Panc1 (cell line): ENCODE results near the gene C9orf72. TPM values are rescaled to one million over a fixed set of nuclear protein-coding genes. Genes with fewer than 3 reads are reported as not detected.
A peak's percentile ranks its signal among the peaks of the same experiment; 100 is the strongest.

Source experiments
- ATAC-seq: fragments of 200-7000 bp; cut with Tn5 transposase; 2 replicates; pipeline ENCODE4 v1.9.1; 2020; ENCODE audit warnings: mild to moderate bottlenecking, moderate library complexity
- BruUV-seq: library from RNA; stranded (reverse); fragments of 400-500 nt; replicated peaks from 2 replicates; lab custom pipeline; 2021; lab: Mats Ljungman, UMichigan
- CTCF ChIA-PET: fragments of 300-600 bp; sonication (Branson Sonifier 250); formaldehyde crosslinking; loops from one replicate; lab custom pipeline; 2022; ENCODE audit warnings: antibody characterized with exemption; lab: Charles Lee
- POLR2A ChIA-PET: fragments of 300-600 bp; sonication (Branson Sonifier 250); formaldehyde crosslinking; loops from one replicate; lab custom pipeline; 2022; ENCODE audit warnings: antibody characterized with exemption; lab: Charles Lee
- DNase-seq: peaks from one replicate; pipeline ENCODE4 v3.0.0-alpha.2; 2010; ENCODE audit warnings: low read depth, low spot score
- H3K27ac ChIP-seq: 2 replicates; pipeline ENCODE4 v1.5.1; 2011; ENCODE audit warnings: mild to moderate bottlenecking, low read length, inconsistent platforms
- H3K27me3 ChIP-seq: fragments of 200-500 bp; sonication (Bioruptor generic); 2 replicates; pipeline ENCODE4 v1.6.0; 2014; ENCODE audit warnings: low read length, inconsistent platforms; ENCODE audit not compliant: control insufficient read depth, insufficient read depth
- H3K36me3 ChIP-seq: fragments of 200-500 bp; sonication (Bioruptor generic); 2 replicates; pipeline ENCODE4 v1.5.1; 2014; ENCODE audit warnings: inconsistent platforms, mild to moderate bottlenecking, low read length, moderate library complexity; ENCODE audit not compliant: control insufficient read depth, insufficient read depth
- H3K4me1 ChIP-seq: 2 replicates; pipeline ENCODE4 v1.5.1; 2011; ENCODE audit warnings: inconsistent platforms, mild to moderate bottlenecking, low read length, moderate library complexity; ENCODE audit not compliant: control insufficient read depth, insufficient read depth
- H3K4me3 ChIP-seq, 2 experiments: 2 replicates each; pipeline ENCODE4 v1.5.1; 2011 to 2012; ENCODE audit warnings: low read depth in 2 of 2, low read length in 2 of 2, mild to moderate bottlenecking in 2 of 2, inconsistent platforms in 1 of 2, moderate library complexity in 1 of 2
- H3K9me3 ChIP-seq: fragments of 200-500 bp; sonication (Bioruptor generic); 2 replicates; pipeline ENCODE4 v1.5.1; 2014; ENCODE audit warnings: low read depth, mild to moderate bottlenecking, inconsistent platforms, low read length, moderate library complexity; ENCODE audit not compliant: control insufficient read depth, insufficient read depth
- POLR2AphosphoS5 ChIP-seq: IDR thresholded peaks from 2 replicates; pipeline ENCODE4 v1.6.1; 2012; ENCODE audit warnings: mild to moderate bottlenecking, low read depth, low read length, moderate library complexity
- SIN3A ChIP-seq: IDR thresholded peaks from 2 replicates; pipeline ENCODE4 v1.6.1; 2012; ENCODE audit warnings: low read depth, mild to moderate bottlenecking, low read length, moderate library complexity, borderline replicate concordance; ENCODE audit not compliant: insufficient read depth
- TCF7L2 ChIP-seq: IDR thresholded peaks from 2 replicates; pipeline ENCODE4 v1.6.1; 2011; ENCODE audit warnings: mild to moderate bottlenecking, low read depth, low read length, inconsistent platforms
- in situ Hi-C: cut with HindIII; loops from 2 replicates; pipeline ENCODE4 v1.10.0; 2016; ENCODE audit warnings: low sequenced_read_pairs, low pct_unique_long_range_greater_than_20kb
- intact Hi-C: fragments of 100-400 bp; cut with micrococcal nuclease; formaldehyde crosslinking; loops from one replicate; pipeline ENCODE4 v1.10.0; 2022; ENCODE audit not compliant: unreplicated experiment
- total RNA-seq: library from RNA; stranded (reverse); gene quantifications from one replicate; pipeline ENCODE4 v1.2.1, GENCODE V29; 2021; ENCODE audit not compliant: unreplicated experiment
- TF ChIP-seq, protein P1 (sequence below): fragments of 450-650 bp; IDR thresholded peaks from 2 replicates; pipeline ENCODE4 v1.5.1; 2017; ENCODE audit warnings: mild to moderate bottlenecking
- TF ChIP-seq, protein P2 (sequence below), 2 experiments: IDR thresholded peaks; 2 replicates each; pipeline ENCODE4 v1.6.1; 2011 to 2012; ENCODE audit warnings: low read depth in 2 of 2, control low read depth in 1 of 2, low read length in 1 of 2, mild to moderate bottlenecking in 1 of 2, moderate library complexity in 1 of 2; ENCODE audit not compliant: insufficient read depth in 1 of 2

Gene C9orf72
- total RNA-seq, 1 experiment from 2014 or later = 3.6 TPM

- CTCF ChIA-PET = no interaction called here
- TF ChIP-seq POLR2AphosphoS5 = no peak
- Histone ChIP-seq H3K4me1 (no peaks in the 10 kb centered on the region), H3K9me3 (no peaks in the 10 kb centered on the region), H3K36me3 (no peaks in the 10 kb centered on the region; the same call in 1 of the 2 replicates), H3K27ac (no peak overlapping the region), H3K4me3 (no peak overlapping the region), H3K27me3 (no peaks in the 10 kb centered on the region)
- intact Hi-C loops = no loop called here
- BruUV-seq = no TSS peak
- in situ Hi-C loops = no loop called here
- POLR2A ChIA-PET = no interaction called here
- DNase-seq (no peak), ATAC-seq (no peak)
Measured at GRCh38 chr9:27554712-27555111, 18.6 kb downstream of the C9orf72 start.

GRCh38 chr9:27549196-27549755 is 24.0 kb downstream of the C9orf72 start:
- Histone ChIP-seq H3K4me1 (no peaks in the 10 kb centered on the region), H3K27me3 (no peaks in the 10 kb centered on the region), H3K27ac (no peak overlapping the region), H3K4me3 (no peak overlapping the region), H3K36me3 (no peaks in the 10 kb centered on the region), H3K9me3 (no peaks in the 10 kb centered on the region)
- POLR2A ChIA-PET = no interaction called here
- no peak for ATAC-seq
- no TSS peak for BruUV-seq
- intact Hi-C loops (no loop called here), in situ Hi-C loops (no loop called here)
- TF ChIP-seq POLR2AphosphoS5 = no peak
- TF ChIP-seq, protein P1, sequence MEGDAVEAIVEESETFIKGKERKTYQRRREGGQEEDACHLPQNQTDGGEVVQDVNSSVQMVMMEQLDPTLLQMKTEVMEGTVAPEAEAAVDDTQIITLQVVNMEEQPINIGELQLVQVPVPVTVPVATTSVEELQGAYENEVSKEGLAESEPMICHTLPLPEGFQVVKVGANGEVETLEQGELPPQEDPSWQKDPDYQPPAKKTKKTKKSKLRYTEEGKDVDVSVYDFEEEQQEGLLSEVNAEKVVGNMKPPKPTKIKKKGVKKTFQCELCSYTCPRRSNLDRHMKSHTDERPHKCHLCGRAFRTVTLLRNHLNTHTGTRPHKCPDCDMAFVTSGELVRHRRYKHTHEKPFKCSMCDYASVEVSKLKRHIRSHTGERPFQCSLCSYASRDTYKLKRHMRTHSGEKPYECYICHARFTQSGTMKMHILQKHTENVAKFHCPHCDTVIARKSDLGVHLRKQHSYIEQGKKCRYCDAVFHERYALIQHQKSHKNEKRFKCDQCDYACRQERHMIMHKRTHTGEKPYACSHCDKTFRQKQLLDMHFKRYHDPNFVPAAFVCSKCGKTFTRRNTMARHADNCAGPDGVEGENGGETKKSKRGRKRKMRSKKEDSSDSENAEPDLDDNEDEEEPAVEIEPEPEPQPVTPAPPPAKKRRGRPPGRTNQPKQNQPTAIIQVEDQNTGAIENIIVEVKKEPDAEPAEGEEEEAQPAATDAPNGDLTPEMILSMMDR = no peak
- TF ChIP-seq, protein P2, sequence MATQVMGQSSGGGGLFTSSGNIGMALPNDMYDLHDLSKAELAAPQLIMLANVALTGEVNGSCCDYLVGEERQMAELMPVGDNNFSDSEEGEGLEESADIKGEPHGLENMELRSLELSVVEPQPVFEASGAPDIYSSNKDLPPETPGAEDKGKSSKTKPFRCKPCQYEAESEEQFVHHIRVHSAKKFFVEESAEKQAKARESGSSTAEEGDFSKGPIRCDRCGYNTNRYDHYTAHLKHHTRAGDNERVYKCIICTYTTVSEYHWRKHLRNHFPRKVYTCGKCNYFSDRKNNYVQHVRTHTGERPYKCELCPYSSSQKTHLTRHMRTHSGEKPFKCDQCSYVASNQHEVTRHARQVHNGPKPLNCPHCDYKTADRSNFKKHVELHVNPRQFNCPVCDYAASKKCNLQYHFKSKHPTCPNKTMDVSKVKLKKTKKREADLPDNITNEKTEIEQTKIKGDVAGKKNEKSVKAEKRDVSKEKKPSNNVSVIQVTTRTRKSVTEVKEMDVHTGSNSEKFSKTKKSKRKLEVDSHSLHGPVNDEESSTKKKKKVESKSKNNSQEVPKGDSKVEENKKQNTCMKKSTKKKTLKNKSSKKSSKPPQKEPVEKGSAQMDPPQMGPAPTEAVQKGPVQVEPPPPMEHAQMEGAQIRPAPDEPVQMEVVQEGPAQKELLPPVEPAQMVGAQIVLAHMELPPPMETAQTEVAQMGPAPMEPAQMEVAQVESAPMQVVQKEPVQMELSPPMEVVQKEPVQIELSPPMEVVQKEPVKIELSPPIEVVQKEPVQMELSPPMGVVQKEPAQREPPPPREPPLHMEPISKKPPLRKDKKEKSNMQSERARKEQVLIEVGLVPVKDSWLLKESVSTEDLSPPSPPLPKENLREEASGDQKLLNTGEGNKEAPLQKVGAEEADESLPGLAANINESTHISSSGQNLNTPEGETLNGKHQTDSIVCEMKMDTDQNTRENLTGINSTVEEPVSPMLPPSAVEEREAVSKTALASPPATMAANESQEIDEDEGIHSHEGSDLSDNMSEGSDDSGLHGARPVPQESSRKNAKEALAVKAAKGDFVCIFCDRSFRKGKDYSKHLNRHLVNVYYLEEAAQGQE (IDR thresholded peaks at IDR 0.05; ENCODE audit: insufficient read depth in 1 of 2, low read depth in 2 of 2, low read length in 1 of 2) = no peak
- TF ChIP-seq SIN3A = no peak
- DNase-seq = no peak
- CTCF ChIA-PET = no interaction called here

GRCh38 chr9:27548055-27548741 is 25.1 kb downstream of the C9orf72 start:
- in situ Hi-C loops = no loop called here
- CTCF ChIA-PET = no interaction called here
- no peaks in the 10 kb centered on the region for H3K36me3 ChIP-seq
- POLR2A ChIA-PET = no interaction called here
- H3K27me3 ChIP-seq = no peaks in the 10 kb centered on the region
- DNase-seq = no peak
- ATAC-seq = no peak
- no peak overlapping the region for H3K4me3 ChIP-seq
- no TSS peak for BruUV-seq
- no peak overlapping the region for H3K27ac ChIP-seq
- TF ChIP-seq TCF7L2 (no peak), POLR2AphosphoS5 (no peak), SIN3A (no peak)
- TF ChIP-seq, protein P1 = peak; percentile 13; the same call in 1 of the 2 replicates
- intact Hi-C loops = no loop called here
- no peaks in the 10 kb centered on the region for H3K9me3 ChIP-seq
- no peaks in the 10 kb centered on the region for H3K4me1 ChIP-seq
